Endothelial cell (in vitro differentiated cells): ENCODE measurements around the gene FBXO11. TPM values are rescaled to one million over a fixed set of nuclear protein-coding genes. Genes with fewer than 3 reads are reported as not detected.

ENCODE experiments used
- DNase-seq: peaks from one replicate; pipeline ENCODE4 v3.0.0; 2021; ENCODE audit warnings: low spot score
- H3K27ac Mint-ChIP-seq: one replicate; pipeline ENCODE4 v1.8.0; 2021; ENCODE audit warnings: mixed read lengths, inconsistent platforms; ENCODE audit not compliant: unreplicated experiment
- H3K27me3 Mint-ChIP-seq: one replicate; pipeline ENCODE4 v1.8.0; 2021; ENCODE audit warnings: mild to moderate bottlenecking, moderate library complexity, mixed read lengths, inconsistent platforms; ENCODE audit not compliant: unreplicated experiment
- H3K36me3 Mint-ChIP-seq: one replicate; pipeline ENCODE4 v1.8.0; 2021; ENCODE audit warnings: mild to moderate bottlenecking, low read depth, mixed read lengths, inconsistent platforms; ENCODE audit not compliant: unreplicated experiment
- H3K4me1 Mint-ChIP-seq: one replicate; pipeline ENCODE4 v1.8.0; 2021; ENCODE audit warnings: mild to moderate bottlenecking, mixed read lengths, inconsistent platforms; ENCODE audit not compliant: unreplicated experiment
- H3K4me3 Mint-ChIP-seq: one replicate; pipeline ENCODE4 v1.8.0; 2021; ENCODE audit warnings: mild to moderate bottlenecking, mixed read lengths, inconsistent platforms; ENCODE audit not compliant: unreplicated experiment
- H3K9me3 Mint-ChIP-seq: one replicate; pipeline ENCODE4 v1.8.0; 2021; ENCODE audit warnings: mixed read lengths, inconsistent platforms; ENCODE audit not compliant: unreplicated experiment
- total RNA-seq: library from RNA; stranded (reverse); fragmentation: NEBNext Ultra II Directional; extraction: Animal tissue kit (Norgen Biotek cat#: 25700); gene quantifications from one replicate; pipeline ENCODE4 v1.2.1, GENCODE V29; 2021; ENCODE audit not compliant: unreplicated experiment
- TF ChIP-seq, protein P1 (sequence below): fragments of 200-600 bp; sonication (generic); IDR thresholded peaks from one replicate; pipeline ENCODE4 v1.5.0; 2021; ENCODE audit warnings: antibody characterized with exemption; ENCODE audit not compliant: unreplicated experiment

The FBXO11 gene
- total RNA-seq, 1 donor from 2014 or later = 84.6 TPM

DNA sequence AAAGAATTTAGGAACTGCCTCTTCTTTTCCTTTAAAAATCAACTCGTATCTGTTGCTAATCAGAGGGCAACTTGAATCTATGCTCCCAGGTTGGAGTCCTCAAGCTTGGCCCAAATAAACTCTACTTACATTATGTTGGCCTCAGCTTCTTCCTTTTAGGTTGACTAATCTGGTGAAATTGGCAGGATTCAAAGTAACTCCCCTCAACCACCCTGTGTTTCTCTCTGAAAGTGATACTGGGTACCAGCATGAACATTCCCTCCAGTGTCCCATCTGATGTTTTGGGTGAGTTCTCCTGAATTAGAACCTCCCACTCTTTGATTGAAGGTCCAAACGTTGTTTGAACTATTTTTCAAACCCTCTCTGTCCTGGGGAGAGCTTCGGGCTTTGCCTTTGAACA, 164.7 kb downstream of the FBXO11 start:
- no peak overlapping the region for H3K4me3 Mint-ChIP-seq
- DNase-seq = no peak
- no peak overlapping the region for H3K27ac Mint-ChIP-seq
- peaks cover 2% of the 10 kb centered on the region for H3K36me3 Mint-ChIP-seq
- H3K27me3 Mint-ChIP-seq = peaks cover 2% of the 10 kb centered on the region
- TF ChIP-seq, protein P1, sequence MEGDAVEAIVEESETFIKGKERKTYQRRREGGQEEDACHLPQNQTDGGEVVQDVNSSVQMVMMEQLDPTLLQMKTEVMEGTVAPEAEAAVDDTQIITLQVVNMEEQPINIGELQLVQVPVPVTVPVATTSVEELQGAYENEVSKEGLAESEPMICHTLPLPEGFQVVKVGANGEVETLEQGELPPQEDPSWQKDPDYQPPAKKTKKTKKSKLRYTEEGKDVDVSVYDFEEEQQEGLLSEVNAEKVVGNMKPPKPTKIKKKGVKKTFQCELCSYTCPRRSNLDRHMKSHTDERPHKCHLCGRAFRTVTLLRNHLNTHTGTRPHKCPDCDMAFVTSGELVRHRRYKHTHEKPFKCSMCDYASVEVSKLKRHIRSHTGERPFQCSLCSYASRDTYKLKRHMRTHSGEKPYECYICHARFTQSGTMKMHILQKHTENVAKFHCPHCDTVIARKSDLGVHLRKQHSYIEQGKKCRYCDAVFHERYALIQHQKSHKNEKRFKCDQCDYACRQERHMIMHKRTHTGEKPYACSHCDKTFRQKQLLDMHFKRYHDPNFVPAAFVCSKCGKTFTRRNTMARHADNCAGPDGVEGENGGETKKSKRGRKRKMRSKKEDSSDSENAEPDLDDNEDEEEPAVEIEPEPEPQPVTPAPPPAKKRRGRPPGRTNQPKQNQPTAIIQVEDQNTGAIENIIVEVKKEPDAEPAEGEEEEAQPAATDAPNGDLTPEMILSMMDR = no peak
- H3K9me3 Mint-ChIP-seq = no peaks in the 10 kb centered on the region
- H3K4me1 Mint-ChIP-seq = no peaks in the 10 kb centered on the region

- peaks cover 2% of the 10 kb centered on the region for H3K27me3 Mint-ChIP-seq
- no peak overlapping the region for H3K27ac Mint-ChIP-seq
- no peak for DNase-seq
- no peak overlapping the region for H3K4me3 Mint-ChIP-seq
- no peaks in the 10 kb centered on the region for H3K9me3 Mint-ChIP-seq
- TF ChIP-seq, protein P1 = no peak
- no peaks in the 10 kb centered on the region for H3K4me1 Mint-ChIP-seq
- no peaks in the 10 kb centered on the region for H3K36me3 Mint-ChIP-seq
These were observed 165.2 kb downstream of the FBXO11 start for GRCh38 chr2:47741101-47741500.

Other genes starting within 250 kb of the FBXO11 start
- gene MSH6, start 123.4 kb downstream of the FBXO11 start, total RNA-seq = 82.0 TPM